K562 (cell line): ENCODE results near the gene PURA. TPM values are rescaled to one million over a fixed set of nuclear protein-coding genes. Genes with fewer than 3 reads are reported as not detected.

ENCODE experiments used
- ARID4B ChIP-seq: sonication (generic); formaldehyde crosslinking; IDR thresholded peaks from 2 replicates; pipeline ENCODE4 v1.8.0; 2022; ENCODE audit warnings: mild to moderate bottlenecking, missing genetic modification reagents
- CUX1 ChIP-seq: fragments of 200-800 bp; sonication (Bioruptor generic); IDR thresholded peaks from 2 replicates; pipeline ENCODE4 v1.6.1; 2016; ENCODE audit warnings: missing genetic modification characterization, missing compliant biosample characterization
- E4F1 ChIP-seq: fragments of 250-450 bp; sonication (Bioruptor Pico); IDR thresholded peaks from 2 replicates; pipeline ENCODE4 v1.5.0; 2021; ENCODE audit warnings: mild to moderate bottlenecking, borderline replicate concordance
- GABPB1 ChIP-seq: sonication (generic); formaldehyde crosslinking; IDR thresholded peaks from 2 replicates; pipeline ENCODE4 v1.8.0; 2022; ENCODE audit warnings: mild to moderate bottlenecking, missing genetic modification reagents
- KDM4B ChIP-seq, 2 experiments: fragments of 450-650 bp in 1 of 2; sonication (generic) in 1 of 2; IDR thresholded peaks; 2 replicates each; pipeline ENCODE4 v1.6.1; 2016 to 2017; ENCODE audit warnings: borderline replicate concordance in 2 of 2, antibody characterized with exemption in 1 of 2, low read depth in 1 of 2, mild to moderate bottlenecking in 1 of 2
- MCM5 ChIP-seq: fragments of 450-650 bp; IDR thresholded peaks from 2 replicates; pipeline ENCODE4 v1.6.1; 2016; ENCODE audit warnings: low read depth
- RBM15 ChIP-seq: fragments of 200-400 bp; formaldehyde crosslinking; IDR thresholded peaks from 2 replicates; pipeline ENCODE4 v1.6.1; 2018; ENCODE audit warnings: mild to moderate bottlenecking, low read length, moderate library complexity; ENCODE audit not compliant: insufficient read depth
- TAF9B ChIP-seq: fragments of 450-650 bp; IDR thresholded peaks from 2 replicates; pipeline ENCODE4 v1.6.1; 2018; ENCODE audit warnings: mild to moderate bottlenecking; ENCODE audit not compliant: partially characterized antibody
- ZNF143 ChIP-seq: sonication (generic); formaldehyde crosslinking; IDR thresholded peaks from 2 replicates; pipeline ENCODE4 v1.9.0; 2022; ENCODE audit warnings: mild to moderate bottlenecking, missing genetic modification reagents
- ZNF184 ChIP-seq: sonication (generic); formaldehyde crosslinking; IDR thresholded peaks from 2 replicates; pipeline ENCODE4 v1.5.0; 2020; ENCODE audit warnings: missing genetic modification reagents
- ZNF512 ChIP-seq: IDR thresholded peaks from 2 replicates; pipeline ENCODE4 v1.6.1; 2016; ENCODE audit warnings: missing genetic modification characterization, missing compliant biosample characterization
- ZNF766 ChIP-seq: fragments of 200-800 bp; sonication (Bioruptor generic); conservative IDR thresholded peaks from 2 replicates; pipeline ENCODE4 v1.6.1; 2016; ENCODE audit warnings: missing genetic modification characterization, missing compliant biosample characterization
- polyA plus RNA-seq, 8 experiments: library from polyadenylated mRNA; depleted of rRNA in 4 of 8; stranded (reverse) in 5 of 8; unstranded in 3 of 8; fragments of >200 nt; fragmentation: Nextera tagmentation in 2 of 8; fragmentation: Illumina TruSeq in 1 of 8; extraction: Ambion mirVana in 2 of 8; extraction: Trizol in 1 of 8; gene quantifications; 2 replicates each; pipeline versions ENCODE4 v1.2.1 to v1.2.3, GENCODE V29; 2011 to 2014; ENCODE audit warnings: inconsistent platforms in 1 of 8, missing spikeins in 1 of 8
- total RNA-seq, 7 experiments: library from RNA; depleted of rRNA in 6 of 7; stranded (reverse); fragments of >200 nt in 6 of 7; fragmentation: Illumina TruSeq in 2 of 7; extraction: Trizol in 2 of 7; gene quantifications; 2 replicates each; pipeline versions ENCODE4 v1.2.1 to v1.2.3, GENCODE V29; 2011 to 2021; ENCODE audit warnings: low replicate concordance in 1 of 7

Gene PURA
- total and polyA plus RNA-seq, 9 of the 15 experiments (the other 6 are each of a cell fraction or from before 2014, with no cell fraction given), result 3.2 to 11.1 (median 5.4) TPM

GRCh38 chr5:140174465-140175366 is 60.8 kb downstream of the PURA start, which contains the start of gene CYSTM1 (continued):
- TF ChIP-seq ARID4B (CRISPR knock-in tag) (peak; percentile 67; the same call in 1 of the 2 replicates), CUX1 (no peak), KDM4B (IDR thresholded peaks at IDR 0.05; ENCODE audit: borderline replicate concordance in 2 of 2, low read depth in 1 of 2) (no peak), ZNF512 (tag) (no peak), ZNF143 (CRISPR knock-in tag) (no peak), ZNF184 (CRISPR knock-in tag) (no peak), MCM5 (no peak), E4F1 (CRISPR knock-in tag) (no peak), ZNF766 (no peak), TAF9B (peak; percentile 70), GABPB1 (CRISPR knock-in tag) (peak; percentile 86), RBM15 (no peak)
